Stimulated activated CD8-positive, alpha-beta memory T cell treated with anti-CD3 and anti-CD28 coated beads, Interleukin-12 subunit alpha, Interleukin-12 subunit beta, amount 100 ng/mL, for 24 hours (primary cell): ENCODE measurements around the gene CD99L2.

Source experiments
- DNase-seq: peaks from one replicate; pipeline ENCODE4 v3.0.0-alpha.2; 2020; ENCODE audit errors: extremely low read depth

Gene CD99L2, protein sequence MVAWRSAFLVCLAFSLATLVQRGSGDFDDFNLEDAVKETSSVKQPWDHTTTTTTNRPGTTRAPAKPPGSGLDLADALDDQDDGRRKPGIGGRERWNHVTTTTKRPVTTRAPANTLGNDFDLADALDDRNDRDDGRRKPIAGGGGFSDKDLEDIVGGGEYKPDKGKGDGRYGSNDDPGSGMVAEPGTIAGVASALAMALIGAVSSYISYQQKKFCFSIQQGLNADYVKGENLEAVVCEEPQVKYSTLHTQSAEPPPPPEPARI

DNA sequence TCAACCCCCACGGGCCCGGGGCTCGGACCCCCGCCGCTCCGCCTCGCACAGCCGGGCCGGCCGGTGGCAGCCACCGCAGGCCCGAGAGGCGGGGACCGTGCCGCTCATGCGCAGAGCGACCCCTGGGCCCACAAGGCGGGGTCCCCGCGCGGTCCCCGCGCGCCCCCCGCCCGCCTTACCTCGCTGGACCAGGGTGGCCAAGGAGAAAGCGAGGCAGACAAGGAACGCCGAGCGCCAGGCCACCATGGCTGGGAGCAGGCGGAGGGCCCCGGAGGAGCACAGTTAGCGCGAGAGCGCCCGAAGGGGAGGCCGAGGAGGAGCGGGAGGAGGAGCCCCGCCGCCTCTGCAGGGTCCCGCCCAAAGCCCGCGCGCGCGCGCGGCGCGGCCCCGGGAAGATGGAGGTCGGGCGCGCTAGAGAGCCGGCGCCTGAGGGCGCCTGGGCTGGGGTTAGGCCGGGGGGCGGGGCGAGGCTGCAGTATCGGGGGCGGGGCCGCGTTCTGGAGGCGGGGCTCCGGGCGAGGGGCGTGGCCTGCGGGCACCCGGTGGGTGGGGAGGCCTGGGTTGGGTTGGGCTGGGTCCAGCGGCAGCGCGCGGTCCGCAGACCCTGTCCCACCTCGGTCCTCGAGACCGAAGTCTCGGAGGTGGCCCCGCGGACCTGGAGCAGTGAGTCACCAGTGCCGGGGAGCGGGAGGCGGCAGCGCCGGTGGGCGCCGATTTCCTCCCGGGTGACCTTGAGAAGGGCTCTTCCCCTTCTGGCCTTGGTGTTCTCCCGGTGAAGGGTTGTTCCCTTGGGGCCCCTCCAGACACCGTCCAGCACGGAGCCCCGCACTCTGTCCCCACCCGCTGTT, at the start of gene CD99L2:
Gene CD99L2 (minus strand): TSS at position 326 of the 848 bp plus-strand sequence. CDS start 80 bp downstream, at position 246.
- peak; percentile 69 for DNase-seq

DNA sequence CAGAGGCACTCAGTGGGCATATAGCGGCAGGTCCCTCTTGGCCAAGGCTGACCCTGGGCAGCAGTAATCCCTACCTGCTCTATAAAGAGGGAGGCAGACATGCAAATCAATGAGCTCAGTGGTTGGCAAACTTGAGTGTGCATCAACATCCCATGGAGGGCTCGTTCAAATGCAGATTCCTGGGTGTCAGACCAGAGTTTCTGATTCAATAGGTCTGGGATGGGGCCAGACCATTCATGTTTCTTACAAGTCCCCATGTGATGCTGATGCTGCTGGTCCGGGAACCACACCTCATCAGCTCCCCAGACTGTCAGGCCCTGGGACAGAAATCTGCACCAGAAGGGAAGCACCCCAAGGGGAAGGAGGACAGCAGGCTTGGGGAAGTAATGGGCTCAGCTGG, 45.8 kb upstream of the CD99L2 start:
- DNase-seq: no peak

DNA sequence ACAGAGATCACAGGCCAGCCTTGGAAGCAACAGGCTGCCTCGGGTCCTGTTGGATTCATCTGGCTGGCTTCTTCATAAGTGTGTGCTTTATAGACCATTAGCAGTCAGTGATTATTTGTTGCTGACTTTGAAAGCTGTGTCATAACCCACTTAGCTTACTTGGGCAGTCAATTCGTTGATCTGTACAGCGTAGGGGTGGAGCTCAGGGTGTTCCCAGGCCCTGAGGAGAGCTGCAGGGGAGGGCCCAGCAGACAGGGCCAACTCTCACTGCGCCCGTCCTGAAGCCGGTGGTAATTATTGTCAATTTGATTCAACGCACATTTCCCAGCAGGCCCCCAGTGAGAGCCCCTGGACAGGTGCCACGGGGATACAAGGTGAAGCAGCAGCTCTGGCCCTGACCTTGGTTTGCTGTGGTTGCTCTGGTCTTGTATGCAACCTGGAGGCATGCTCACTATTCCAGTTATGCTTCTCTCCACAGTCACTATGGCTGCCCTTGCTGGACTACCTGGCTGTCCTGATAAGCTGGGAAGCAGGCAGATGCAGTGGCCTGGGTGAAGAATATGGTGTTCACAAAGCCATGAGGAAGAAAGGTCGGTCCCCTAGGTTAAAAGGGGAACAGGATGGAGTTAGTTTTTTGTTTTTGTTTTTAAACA, 44.6 kb upstream of the CD99L2 start:
- DNase-seq: no peak

- DNase-seq: no peak
These were observed 43.1 kb upstream of the CD99L2 start for GRCh38 chrX:150941580-150941979.

DNA sequence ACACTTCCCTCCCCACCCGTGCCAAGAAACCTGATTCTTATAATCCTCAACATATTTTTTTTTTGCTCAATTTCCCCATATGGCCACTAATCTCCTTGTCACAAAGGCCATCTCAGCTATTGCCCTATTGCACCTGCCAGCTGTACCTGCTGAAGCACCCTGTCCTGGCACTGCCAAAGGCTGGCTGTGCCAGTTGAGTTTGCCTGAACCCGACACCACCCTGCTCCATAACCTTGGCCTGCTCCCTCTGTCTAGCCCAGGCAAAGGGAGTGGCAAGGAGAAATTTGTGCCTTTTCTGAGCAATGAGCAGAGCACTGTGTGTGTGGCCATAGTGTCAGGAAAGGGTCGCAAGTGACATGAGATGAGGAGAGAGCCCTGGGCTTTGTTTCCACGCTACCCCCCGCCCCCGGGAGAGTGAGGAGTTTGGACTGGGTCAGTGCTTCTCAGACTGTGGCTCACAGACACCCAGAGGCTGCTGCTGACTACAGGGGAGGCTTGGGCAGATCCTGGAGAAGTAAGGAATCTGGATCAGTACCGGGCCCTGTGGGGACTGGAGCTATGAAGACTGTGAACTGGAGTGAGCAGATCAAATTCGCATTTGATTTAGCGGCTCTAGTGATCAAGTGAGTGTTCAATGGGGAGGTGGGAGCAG, 42.5 kb upstream of the CD99L2 start:
- no peak for DNase-seq

GRCh38 chrX:150936556-150936955, 38.1 kb upstream of the CD99L2 start:
- DNase-seq: no peak

DNA sequence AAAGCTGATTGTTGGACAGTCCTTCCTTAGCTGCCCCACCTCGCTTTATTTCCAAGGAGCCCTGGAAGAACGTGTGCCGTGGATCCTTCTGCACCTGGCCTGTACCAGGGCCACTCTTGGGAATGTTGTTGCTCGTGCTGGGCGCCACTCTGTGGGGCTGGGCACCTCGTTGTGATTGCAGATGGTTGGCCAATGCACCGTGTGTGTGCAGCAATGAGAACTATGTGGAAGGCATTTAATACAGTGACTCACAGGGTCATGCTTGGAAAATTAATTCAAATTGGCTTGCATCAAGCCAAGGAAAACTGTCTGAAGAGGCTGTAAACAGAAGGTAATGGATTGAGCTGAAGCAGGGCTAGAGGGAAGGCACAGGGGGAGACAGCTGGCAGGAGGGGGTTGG, 37.0 kb upstream of the CD99L2 start:
- DNase-seq: no peak

DNA sequence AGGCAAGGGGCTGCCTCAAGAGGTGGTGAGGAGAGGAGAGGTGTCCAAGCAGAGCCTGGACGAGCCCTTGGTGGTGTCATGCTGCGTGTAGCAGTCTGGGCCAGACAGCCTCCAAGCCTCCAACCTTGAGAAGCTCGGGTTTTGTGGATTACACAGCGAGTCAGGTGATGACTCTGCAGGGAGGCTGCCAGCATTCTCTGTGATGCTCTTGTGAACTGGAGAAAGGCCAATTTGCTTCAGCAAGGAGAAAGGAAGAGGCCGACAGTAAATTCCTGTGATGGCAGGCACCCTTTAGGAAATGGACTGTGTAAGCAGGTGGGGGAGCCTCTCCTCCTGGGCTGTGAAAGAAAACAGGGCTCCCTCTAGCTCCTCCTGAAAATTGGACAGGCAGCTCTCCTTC, 36.0 kb upstream of the CD99L2 start:
- DNase-seq: no peak

GRCh38 chrX:150933945-150934350, 35.5 kb upstream of the CD99L2 start:
- no peak for DNase-seq

- no peak for DNase-seq
These were observed 30.6 kb upstream of the CD99L2 start for GRCh38 chrX:150929058-150929457.

DNA sequence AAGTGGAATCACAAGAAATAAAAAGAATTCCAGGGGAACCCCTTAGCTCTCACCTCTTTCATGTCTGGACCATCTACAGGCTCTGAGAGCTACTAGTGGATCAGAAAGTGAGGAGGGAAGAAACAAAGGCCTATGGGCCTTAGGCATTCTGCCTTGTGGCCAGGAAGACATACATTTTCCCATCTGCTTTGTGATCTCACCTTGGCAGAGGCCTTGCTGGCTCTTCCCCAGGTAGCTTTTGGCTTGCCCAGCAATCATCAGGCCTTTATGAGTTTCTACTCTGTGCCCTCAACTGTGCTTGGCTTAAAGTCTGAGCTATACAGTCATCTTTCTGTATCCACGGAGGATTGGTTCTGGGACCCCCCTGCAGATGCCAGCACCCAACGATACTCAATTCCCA, 28.3 kb upstream of the CD99L2 start:
- DNase-seq: no peak

DNA sequence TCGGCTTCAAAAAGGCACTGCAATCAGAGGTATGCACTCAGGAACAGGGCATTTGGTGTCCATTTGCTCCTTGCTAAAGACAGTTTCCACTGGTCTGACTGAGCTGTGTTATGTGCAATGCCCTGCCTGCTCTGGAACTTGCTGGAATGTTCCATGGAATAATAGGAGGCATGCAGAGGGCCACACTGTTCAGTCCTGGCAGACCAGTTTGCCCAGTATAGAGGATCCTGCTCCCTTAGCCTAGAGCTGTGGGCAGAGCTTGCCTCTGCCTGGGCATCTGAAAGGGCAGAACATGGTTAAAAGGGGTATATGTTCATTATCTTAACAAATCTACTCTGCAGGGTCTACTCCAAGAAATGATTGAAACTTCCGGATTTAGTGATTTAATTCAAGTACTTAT, 27.8 kb upstream of the CD99L2 start:
- no peak for DNase-seq

DNA sequence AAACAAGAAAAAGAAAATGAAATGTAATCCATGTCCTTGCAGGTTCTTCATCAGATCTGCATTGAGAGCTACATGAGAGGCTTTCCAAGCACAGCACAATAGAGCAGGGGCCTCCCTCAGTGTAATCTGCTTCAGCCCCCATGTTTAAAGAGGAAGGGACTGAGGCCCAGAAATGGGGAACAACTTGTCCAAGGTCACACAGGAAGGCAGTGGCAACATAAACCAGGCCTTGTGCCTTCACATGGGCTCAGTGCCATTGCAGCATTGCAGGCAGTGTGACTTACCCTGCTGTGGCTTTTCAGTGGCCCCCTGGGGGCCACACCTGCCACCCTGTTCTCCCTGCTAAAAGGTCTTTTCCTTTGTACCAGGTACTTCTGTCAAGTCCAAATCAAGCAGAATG, 20.9 kb upstream of the CD99L2 start:
- no peak for DNase-seq

- DNase-seq: no peak
These were observed 15.0 kb upstream of the CD99L2 start for GRCh38 chrX:150913511-150913910.

- DNase-seq: no peak
These were observed 9.0 kb upstream of the CD99L2 start for GRCh38 chrX:150907474-150907873.

- no peak for DNase-seq
These were observed 8.2 kb upstream of the CD99L2 start for GRCh38 chrX:150906694-150907093.

GRCh38 chrX:150905293-150905692, 6.8 kb upstream of the CD99L2 start:
- DNase-seq: no peak

DNA sequence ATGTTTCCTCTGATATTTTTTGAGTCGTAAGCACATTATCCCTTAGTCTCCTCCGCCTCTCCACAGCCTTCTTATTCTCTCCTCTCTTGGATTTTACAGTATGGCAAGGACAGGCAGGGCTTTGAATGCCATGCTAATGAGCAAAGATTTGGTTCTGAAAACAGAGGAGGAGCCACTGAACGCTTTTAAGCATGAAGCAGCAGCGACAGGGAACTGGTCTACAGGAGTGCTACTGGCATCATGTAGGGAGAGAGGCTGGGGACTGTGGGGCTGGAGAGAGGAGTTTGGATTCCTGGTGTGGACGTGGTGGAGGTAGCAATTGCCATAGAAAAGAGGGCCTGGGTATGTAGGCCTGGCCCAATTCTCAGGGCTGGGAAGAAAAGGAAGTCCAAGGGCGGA, 4.6 kb upstream of the CD99L2 start:
- no peak for DNase-seq

GRCh38 chrX:150902434-150903109, 4.1 kb upstream of the CD99L2 start:
- no peak for DNase-seq

GRCh38 chrX:150899191-150899757, 806 bp upstream of the CD99L2 start:
- no peak for DNase-seq
